Endothelial cell of umbilical vein (primary cell): ENCODE results near the gene HOXA3. TPM values are rescaled to one million over a fixed set of nuclear protein-coding genes. Genes with fewer than 3 reads are reported as not detected.

Experiments used
- BruUV-seq: library from RNA; stranded (reverse); fragments of 400-500 nt; replicated peaks from 2 replicates; lab custom pipeline; 2021; lab: Mats Ljungman, UMichigan
- CTCF ChIA-PET: fragments of 300-600, 350-600 bp; sonication (Branson Sonifier 250); formaldehyde crosslinking; loops from one replicate; lab custom pipeline; 2021; ENCODE audit warnings: antibody characterized with exemption, inconsistent platforms; lab: Charles Lee
- POLR2A ChIA-PET: fragments of 300-600, 350-600 bp; sonication (Branson Sonifier 250); formaldehyde crosslinking; loops from one replicate; lab custom pipeline; 2021; ENCODE audit warnings: antibody characterized with exemption, inconsistent platforms; lab: Charles Lee
- DNase-seq: peaks from one replicate; pipeline ENCODE4 v3.0.0-alpha.2; 2011; ENCODE audit warnings: low read depth, low spot score
- FAIRE-seq: peaks from 2 replicates; lab custom pipeline; 2011; peaks lifted over from hg19 to GRCh38; lab: Jason Lieb, UNC
- H2AFZ ChIP-seq: 2 replicates; pipeline ENCODE4 v1.6.0; 2012; ENCODE audit warnings: low read depth, low read length, control low read depth, inconsistent platforms
- H3K27ac ChIP-seq: 2 replicates; pipeline ENCODE4 v1.5.1; 2011; ENCODE audit warnings: low read depth, mild to moderate bottlenecking, control low read depth, low read length, moderate library complexity; ENCODE audit not compliant: insufficient read depth
- H3K27me3 ChIP-seq, 2 experiments: 2 replicates each; pipeline versions ENCODE4 v1.6.0 to v1.6.1; 2011; ENCODE audit warnings: low read length in 2 of 2, mixed read lengths in 1 of 2; ENCODE audit not compliant: control insufficient read depth in 2 of 2, insufficient read depth in 2 of 2
- H3K36me3 ChIP-seq, 2 experiments: 2 replicates in 1 of 2; 3 replicates in 1 of 2; pipeline ENCODE4 v1.5.1; 2011; ENCODE audit warnings: low read length in 2 of 2, mild to moderate bottlenecking in 1 of 2, moderate library complexity in 1 of 2; ENCODE audit not compliant: control insufficient read depth in 2 of 2, insufficient read depth in 2 of 2; ENCODE audit errors: extremely low read depth in 1 of 2
- H3K4me1 ChIP-seq: 3 replicates; pipeline ENCODE4 v1.5.1; 2011; ENCODE audit warnings: mild to moderate bottlenecking, low read length; ENCODE audit not compliant: control insufficient read depth, insufficient read depth; ENCODE audit errors: extremely low read depth
- H3K4me2 ChIP-seq: 2 replicates; pipeline ENCODE4 v1.6.1; 2011; ENCODE audit warnings: low read length, control low read depth, mixed read lengths; ENCODE audit not compliant: insufficient read depth
- H3K4me3 ChIP-seq, 3 experiments: fragments of 200-600 bp in 1 of 3; sonication (generic), shearing (Covaris generic) in 1 of 3; replicated peaks in 1 of 3; 2 replicates each; pipeline ENCODE4 v1.5.1; 2011 to 2016; ENCODE audit warnings: control low read depth in 3 of 3, low read length in 3 of 3, mild to moderate bottlenecking in 2 of 3, inconsistent platforms in 1 of 3, low read depth in 1 of 3, moderate library complexity in 1 of 3; ENCODE audit not compliant: insufficient read depth in 1 of 3
- H3K79me2 ChIP-seq: 2 replicates; pipeline ENCODE4 v1.6.0; 2012; ENCODE audit warnings: low read length, inconsistent platforms; ENCODE audit not compliant: control insufficient read depth, insufficient read depth
- H3K9ac ChIP-seq: replicated peaks from 2 replicates; pipeline ENCODE3; 2011; ENCODE audit warnings: low read length, control low read depth; ENCODE audit not compliant: insufficient read depth; ENCODE audit errors: extremely low read depth
- H3K9me1 ChIP-seq: replicated peaks from 3 replicates; pipeline ENCODE4 v1.6.0; 2011; ENCODE audit warnings: mild to moderate bottlenecking, low read length; ENCODE audit not compliant: control insufficient read depth, insufficient read depth; ENCODE audit errors: extremely low read depth
- H3K9me3 ChIP-seq: replicated peaks from 2 replicates; pipeline ENCODE4 v1.5.1; 2012; ENCODE audit warnings: low read length, inconsistent platforms; ENCODE audit not compliant: control insufficient read depth, insufficient read depth
- H4K20me1 ChIP-seq: replicated peaks from 2 replicates; pipeline ENCODE3; 2011; ENCODE audit warnings: mild to moderate bottlenecking, low read length; ENCODE audit not compliant: control insufficient read depth, insufficient read depth; ENCODE audit errors: extremely low read depth
- CTCF ChIP-seq, 2 donors: IDR thresholded peaks; 1 replicate in 1 of 2; 2 replicates in 1 of 2; pipeline ENCODE4 v1.5.1; 2011; ENCODE audit warnings: low read length in 2 of 2, mild to moderate bottlenecking in 2 of 2, moderate library complexity in 2 of 2, control low read depth in 1 of 2, inconsistent platforms in 1 of 2, low read depth in 1 of 2; ENCODE audit not compliant: insufficient read depth in 1 of 2; ENCODE audit errors: extremely low read depth in 1 of 2
- EZH2 ChIP-seq: IDR thresholded peaks from 2 replicates; pipeline ENCODE4 v1.6.1; 2012; ENCODE audit warnings: borderline replicate concordance, low read depth, mild to moderate bottlenecking, moderate library complexity, low read length, inconsistent platforms; ENCODE audit not compliant: severe bottlenecking
- GATA2 ChIP-seq: IDR thresholded peaks from 2 replicates; pipeline ENCODE4 v1.7.0; 2011; ENCODE audit warnings: low read depth, mild to moderate bottlenecking, moderate library complexity, mixed read lengths, low read length; ENCODE audit not compliant: insufficient read length, insufficient read depth
- JUN ChIP-seq: IDR thresholded peaks from 2 replicates; pipeline ENCODE4 v1.6.1; 2011; ENCODE audit warnings: borderline replicate concordance, low read depth; ENCODE audit not compliant: insufficient read length, insufficient read depth
- MAX ChIP-seq: IDR thresholded peaks from 2 replicates; pipeline ENCODE4 v1.6.1; 2011; ENCODE audit not compliant: insufficient read depth, insufficient read length
- POLR2A ChIP-seq: IDR thresholded peaks from 2 replicates; pipeline ENCODE4 v1.6.1; 2012; ENCODE audit warnings: low read depth, mild to moderate bottlenecking, control low read depth, low read length
- POLR2AphosphoS5 ChIP-seq: IDR thresholded peaks from 2 replicates; pipeline ENCODE4 v1.6.1; 2012; ENCODE audit warnings: low read depth, mild to moderate bottlenecking, control low read depth, low read length, moderate library complexity; ENCODE audit not compliant: insufficient read depth
- dilution Hi-C: fragments of 300-500 bp; cut with MboI; formaldehyde crosslinking; loops from one replicate; pipeline ENCODE4 v1.15.0; 2019; ENCODE audit warnings: low sequenced_read_pairs; ENCODE audit not compliant: extremely low pct_ligation_motif_present
- intact Hi-C: fragments of 100-400 bp; cut with micrococcal nuclease; formaldehyde crosslinking; loops from one replicate; pipeline ENCODE4 v1.10.0; 2022
- polyA plus RNA-seq, 4 experiments: library from polyadenylated mRNA; depleted of rRNA in 3 of 4; stranded (reverse) in 3 of 4; unstranded in 1 of 4; fragments of >200 nt; gene quantifications; 2 replicates each; pipeline versions ENCODE4 v1.2.1 to v1.2.3, GENCODE V29; 2011 to 2012; ENCODE audit warnings: missing spikeins in 1 of 4
- total RNA-seq: library from RNA; stranded (reverse); gene quantifications from 2 replicates; pipeline ENCODE4 v1.2.3, GENCODE V29; 2021

HOXA3 gene
- total and polyA plus RNA-seq, 2 donors (not counting 3 experiments of a cell fraction or from before 2014, with no cell fraction given): 4.7 to 14.0 TPM

GRCh38 chr7:27173956-27174873, 21.8 kb upstream of the HOXA3 start, which contains the start of gene HOXA10:
HOXA10 (minus strand) TSS chr7:27174320; CDS start chr7:27174306, 14 bp downstream.
- no peaks in the 10 kb centered on the region for H4K20me1 ChIP-seq
- no peaks in the 10 kb centered on the region for H3K9me1 ChIP-seq
- POLR2A ChIA-PET: no interaction called here
- DNase-seq: peak; percentile 79
- peaks cover 100% of the 10 kb centered on the region for H3K79me2 ChIP-seq
- peak within 1 kb of the TSS; percentile 10 for H2AFZ ChIP-seq
- H3K36me3 ChIP-seq: no peaks in the 10 kb centered on the region
- no peak for TF ChIP-seq CTCF (IDR thresholded peaks at IDR 0.05; ENCODE audit: extremely low read depth in 1 of 2, insufficient read depth in 1 of 2, low read depth in 1 of 2, low read length in 2 of 2)
- TF ChIP-seq JUN: no peak
- TF ChIP-seq POLR2AphosphoS5: peak; percentile 38
- TF ChIP-seq EZH2: no peak
- peak; percentile 65 for TF ChIP-seq POLR2A
- no peak for TF ChIP-seq MAX
- TF ChIP-seq GATA2: no peak
- H3K4me2 ChIP-seq: peak within 1 kb of the TSS; percentile 98
- H3K9ac ChIP-seq: peak within 1 kb of the TSS; percentile 95
- H3K27me3 ChIP-seq: no peaks in the 10 kb centered on the region
- H3K4me1 ChIP-seq: peaks cover 61% of the 10 kb centered on the region
- no TSS peak for BruUV-seq
- H3K4me3 ChIP-seq: peak within 1 kb of the TSS; percentile 35 to 88 (median 59)
- dilution Hi-C loops: loop anchor here (25.0 kb wide), 1 partner anchor 987 kb away; no protein-coding TSS in a partner anchor
- H3K27ac ChIP-seq: peak within 1 kb of the TSS; percentile 96
- CTCF ChIA-PET: interaction anchor here (1.0 to 8.0 kb wide), 5 partner anchors 8 to 22 kb away, joined by 3 to 81 read pairs (median 8); partner anchors contain the start of genes HOXA11, HOXA3 and HOXA7
- peak; percentile 57 for FAIRE-seq
- intact Hi-C loops: loop anchor here (1.0 kb wide), 1 partner anchor 9 kb away; the partner anchor contains the start of gene HOXA9
- H3K9me3 ChIP-seq: no peaks in the 10 kb centered on the region
